Measurements from ENCODE around the gene RASGRF2. TPM values are rescaled to one million over a fixed set of nuclear protein-coding genes. Genes with fewer than 3 reads are reported as not detected.

The RASGRF2 gene
- total and polyA plus RNA-seq, 9 of the 15 experiments (the other 6 are each of a cell fraction or from before 2014, with no cell fraction given), result 0.01 to 0.22 (median 0.08) TPM; not detected in 2

- Histone ChIP-seq H4K20me1 (replicated peaks; ENCODE audit: control insufficient read depth, insufficient read depth, low read length) (no peaks in the 10 kb centered on the region), H3K79me2 (ENCODE audit: control insufficient read depth, insufficient read depth, low read length) (no peaks in the 10 kb centered on the region), H3K27me3 (ENCODE audit: control insufficient read depth in 2 of 2, insufficient read depth in 2 of 2, low read length in 2 of 2) (peaks cover 0 to 13% of the 10 kb centered on the region in 2 experiments; a peak in 2 of 5 replicates), H3K4me2 (ENCODE audit: insufficient read depth, low read length) (no peak overlapping the region), H3K9me3 (replicated peaks; ENCODE audit: control insufficient read depth, insufficient read depth, low read depth, low read length) (no peaks in the 10 kb centered on the region), H3K4me1 (replicated peaks in 1 of 2; ENCODE audit: control insufficient read depth in 2 of 2, insufficient read depth in 2 of 2, low read length in 2 of 2) (peaks cover 0 to 7% of the 10 kb centered on the region in 2 experiments; a peak in 1 of 5 replicates), H3K9ac (ENCODE audit: insufficient read depth in 1 of 2, low read depth in 2 of 2, low read length in 2 of 2) (no peak overlapping the region), H3K27ac (ENCODE audit: extremely low read depth, low read depth, low read length) (no peak overlapping the region), H2AFZ (ENCODE audit: low read depth, low read length) (no peak overlapping the region), H3K4me3 (no peak overlapping the region), H3K36me3 (ENCODE audit: control insufficient read depth, insufficient read depth, low read length) (no peaks in the 10 kb centered on the region), H3K9me1 (ENCODE audit: control insufficient read depth, insufficient read depth, low read length) (no peaks in the 10 kb centered on the region)
- DNase-seq (ENCODE audit: extremely low read depth in 1 of 4, low spot score in 3 of 4), result no peak
- no peak for FAIRE-seq
- CTCF ChIA-PET (ENCODE audit: low intra/inter-chr PET ratio), result no interaction called here
- in situ Hi-C loops (cut with MboI) (no loop called here), intact Hi-C loops (cut with micrococcal nuclease) (no loop called here)
- no TSS peak for BruUV-seq (replicated peaks)
- TF ChIP-seq REST (IDR thresholded peaks at IDR 0.05; ENCODE audit: borderline replicate concordance) (peak; percentile 73), REST (CRISPR knock-in tag; IDR thresholded peaks at IDR 0.05; ENCODE audit: low read depth) (no peak), FIP1L1 (IDR thresholded peaks at IDR 0.05; ENCODE audit: low read depth, low read length, poor library complexity, severe bottlenecking) (no peak)
- ATAC-seq, result no peak
- WGBS (ENCODE audit: insufficient coverage, low coverage, missing lambda C conversion rate), result 27% methylated on average over 8 of the region's 8 CpGs
- POLR2A ChIA-PET, result no interaction called here
These were observed 270.3 kb downstream of the RASGRF2 start for GRCh38 chr5:81230416-81230815.

All from K562 (cell line).